Activated CD4-positive, alpha-beta memory T cell treated with anti-CD3 and anti-CD28 coated beads, Interleukin-2, amount 10 ng/mL, durations not matched to agents 7 days and 5 days (primary cell): ENCODE data around the gene NAA30. TPM values are rescaled to one million over a fixed set of nuclear protein-coding genes. Genes with fewer than 3 reads are reported as not detected.

Experiments used
- CTCF ChIA-PET: fragments of 350-600 bp; sonication (Branson Sonifier 250); formaldehyde crosslinking; loops from one replicate; lab custom pipeline; 2021; ENCODE audit warnings: antibody characterized with exemption, inconsistent platforms; lab: Charles Lee
- POLR2A ChIA-PET: fragments of 350-600 bp; sonication (Branson Sonifier 250); formaldehyde crosslinking; loops from one replicate; lab custom pipeline; 2021; ENCODE audit warnings: antibody characterized with exemption; lab: Charles Lee
- DNase-seq: peaks from one replicate; pipeline ENCODE4 v3.0.0-alpha.2; 2020
- H3K27ac Mint-ChIP-seq: one replicate; pipeline ENCODE4 v1.8.0; 2021; ENCODE audit warnings: mild to moderate bottlenecking, mixed read lengths
- H3K27me3 Mint-ChIP-seq: one replicate; pipeline ENCODE4 v1.8.0; 2021; ENCODE audit warnings: mixed read lengths
- H3K36me3 Mint-ChIP-seq: one replicate; pipeline ENCODE4 v1.8.0; 2021; ENCODE audit warnings: low read depth, mixed read lengths
- H3K4me1 Mint-ChIP-seq: one replicate; pipeline ENCODE4 v1.8.0; 2021; ENCODE audit warnings: mixed read lengths
- H3K4me3 Mint-ChIP-seq: one replicate; pipeline ENCODE4 v1.8.0; 2021; ENCODE audit warnings: mild to moderate bottlenecking, mixed read lengths
- H3K9me3 Mint-ChIP-seq: one replicate; pipeline ENCODE4 v1.8.0; 2021; ENCODE audit warnings: mixed read lengths
- total RNA-seq, 2 experiments: library from RNA; stranded (reverse); gene quantifications; one replicate each; pipeline ENCODE4 v1.2.3, GENCODE V29; 2021

The NAA30 gene
- total RNA-seq, 2 experiments from 2014 or later, result 18.8 to 21.1 TPM

GRCh38 chr14:57462551-57462950, 72.2 kb downstream of the NAA30 start:
- POLR2A ChIA-PET, result no interaction called here

GRCh38 chr14:57464008-57464730, 73.8 kb downstream of the NAA30 start:
- ChIA-PET CTCF (no interaction called here), POLR2A (no interaction called here)
- Mint-ChIP-seq H3K4me3 (no peak overlapping the region), H3K4me1 (no peaks in the 10 kb centered on the region), H3K36me3 (no peaks in the 10 kb centered on the region), H3K27ac (no peak overlapping the region), H3K27me3 (no peaks in the 10 kb centered on the region), H3K9me3 (no peaks in the 10 kb centered on the region)
- DNase-seq, result no peak

More at GRCh38 chr14:57462551-57462950, 72.2 kb downstream of the NAA30 start:
- DNase-seq, result no peak
- H3K27ac Mint-ChIP-seq, result no peak overlapping the region
- no peaks in the 10 kb centered on the region for H3K36me3 Mint-ChIP-seq
- H3K4me1 Mint-ChIP-seq, result no peaks in the 10 kb centered on the region
- CTCF ChIA-PET, result no interaction called here
- H3K4me3 Mint-ChIP-seq, result no peak overlapping the region
- no peaks in the 10 kb centered on the region for H3K9me3 Mint-ChIP-seq
- no peaks in the 10 kb centered on the region for H3K27me3 Mint-ChIP-seq

Other genes starting within 250 kb of the NAA30 start
- gene EXOC5, start 121.7 kb upstream of the NAA30 start, total RNA-seq, result 10 to 100 TPM; 72.1 to 76.6 TPM
- 10 to 100 TPM; 40.6 to 44.3 TPM for gene AP5M1, start 121.6 kb upstream of the NAA30 start, total RNA-seq
- not detected for gene CCDC198, start 103.3 kb downstream of the NAA30 start, total RNA-seq